Upper lobe of left lung (tissue), 6 donors: ENCODE results near the gene VAC14. TPM values are rescaled to one million over a fixed set of nuclear protein-coding genes. Genes with fewer than 3 reads are reported as not detected.

Experiments
- ATAC-seq, 2 donors: fragments of 200-7000 bp; cut with Tn5 transposase; one replicate each; pipeline ENCODE4 v1.9.1; 2022; ENCODE audit warnings: mild to moderate bottlenecking in 2 of 2, moderate library complexity in 2 of 2; ENCODE audit not compliant: low FRiP score in 2 of 2
- DNase-seq, 2 donors: peaks; one replicate each; pipeline ENCODE4 v3.0.0-alpha.2; 2019 to 2020
- H3K27ac ChIP-seq, 4 donors: fragments of 200-600 bp; sonication (generic); one replicate each; pipeline ENCODE4 v1.5.1; 2016 to 2019
- H3K27me3 ChIP-seq, 4 donors: fragments of 200-600 bp; sonication (generic); one replicate each; pipeline ENCODE4 v1.5.1; 2017 to 2019
- H3K36me3 ChIP-seq, 4 donors: fragments of 200-600 bp; sonication (generic); one replicate each; pipeline ENCODE4 v1.5.1; 2016 to 2019
- H3K4me1 ChIP-seq, 4 donors: fragments of 200-600 bp; sonication (generic); one replicate each; pipeline ENCODE4 v1.5.1; 2018 to 2019
- H3K4me3 ChIP-seq, 4 donors: fragments of 200-600 bp; sonication (generic); one replicate each; pipeline ENCODE4 v1.5.1; 2017 to 2019; ENCODE audit warnings: mild to moderate bottlenecking in 2 of 4, moderate library complexity in 1 of 4
- H3K9me3 ChIP-seq, 4 donors: fragments of 200-600 bp; sonication (generic); one replicate each; pipeline ENCODE4 v1.5.1; 2018 to 2019
- CTCF ChIP-seq, 6 experiments: fragments of 450-650 bp in 4 of 6; fragments of 200-600 bp in 2 of 6; sonication (generic) in 2 of 6; IDR thresholded peaks; one replicate each; pipeline ENCODE4 v1.5.1; 2016 to 2019; ENCODE audit warnings: antibody characterized with exemption in 6 of 6
- EP300 ChIP-seq, 4 donors: sonication (generic); formaldehyde crosslinking; IDR thresholded peaks; one replicate each; pipeline ENCODE4 v1.5.1; 2017; ENCODE audit warnings: antibody characterized with exemption in 4 of 4, control low read depth in 2 of 4
- POLR2A ChIP-seq, 4 donors: fragments of 450-650 bp; IDR thresholded peaks; one replicate each; pipeline ENCODE4 v1.5.1; 2016 to 2017; ENCODE audit warnings: antibody characterized with exemption in 4 of 4, mild to moderate bottlenecking in 2 of 4
- POLR2AphosphoS5 ChIP-seq, 2 donors: sonication (generic); formaldehyde crosslinking; IDR thresholded peaks; one replicate each; pipeline ENCODE4 v1.5.1; 2017; ENCODE audit warnings: antibody characterized with exemption in 2 of 2
- whole genome bisulfite sequencing, 2 donors: methylation state at CpG; one replicate each; pipeline ENCODE4 v1.1.5; 2017 to 2018; 5-methylcytosine and 5-hydroxymethylcytosine counted together
- total RNA-seq, 6 donors: library from RNA; depleted of rRNA in 4 of 6; stranded (reverse); fragments of >200 nt in 4 of 6; gene quantifications; one replicate each; pipeline versions ENCODE4 v1.1.0 to v1.2.1, GENCODE V29; 2016 to 2021
- donor health status: DM: no; HTN: no; CAD: no; lungs with moderate emphysema.
- donor health status: DM: no; HTN: yes; CAD: no; lungs with severe emphysema.

Gene VAC14
- total RNA-seq, 6 donors from 2014 or later = 39.6 to 145 (median 57.4) TPM

- ATAC-seq = no peak
- Histone ChIP-seq H3K4me3 (no peak overlapping the region), H3K27me3 (no peaks in the 10 kb centered on the region), H3K9me3 (no peaks in the 10 kb centered on the region), H3K4me1 (peaks cover 49 to 80% (median 60%) of the 10 kb centered on the region in 4 donors), H3K27ac (peak overlapping the region in 3 of 4 donors; percentile 40 to 86 (median 67)), H3K36me3 (peaks cover 0 to 11% (median 0%) of the 10 kb centered on the region in 4 donors)
- WGBS, 2 donors = 68 to 79% methylated on average over 13 to 14 of the region's 14 CpGs
- TF ChIP-seq CTCF (IDR thresholded peaks at IDR 0.05) (no peak), POLR2A (IDR thresholded peaks at IDR 0.05) (no peak), EP300 (IDR thresholded peaks at IDR 0.05) (no peak), POLR2AphosphoS5 (IDR thresholded peaks at IDR 0.05) (no peak)
- DNase-seq = peak in 1 of 2 donors; percentile 55
Measured at GRCh38 chr16:70711211-70712031, 89.5 kb downstream of the VAC14 start.

- 90 to 95% methylated on average over 21 to 27 of the region's 31 CpGs for WGBS, 2 donors
- H3K4me3 ChIP-seq = no peak overlapping the region
- H3K4me1 ChIP-seq = peaks cover 44 to 76% (median 56%) of the 10 kb centered on the region in 4 donors
- peaks cover 0 to 11% (median 0%) of the 10 kb centered on the region in 4 donors for H3K36me3 ChIP-seq
- H3K27me3 ChIP-seq = no peaks in the 10 kb centered on the region
- no peak for TF ChIP-seq POLR2A (IDR thresholded peaks at IDR 0.05)
- TF ChIP-seq EP300 (IDR thresholded peaks at IDR 0.05) = no peak
- no peak for TF ChIP-seq POLR2AphosphoS5 (IDR thresholded peaks at IDR 0.05)
- TF ChIP-seq CTCF (IDR thresholded peaks at IDR 0.05) = no peak
- no peaks in the 10 kb centered on the region for H3K9me3 ChIP-seq
- peak overlapping the region; percentile 52 to 86 (median 70) for H3K27ac ChIP-seq
- no peak for ATAC-seq
- no peak for DNase-seq
Measured at GRCh38 chr16:70710422-70711210, 90.3 kb downstream of the VAC14 start.

GRCh38 chr16:70709942-70710341, 91.0 kb downstream of the VAC14 start:
- Histone ChIP-seq H3K4me3 (no peak overlapping the region), H3K27ac (peak overlapping the region; percentile 52 to 86 (median 70)), H3K27me3 (no peaks in the 10 kb centered on the region), H3K4me1 (peaks cover 38 to 73% (median 50%) of the 10 kb centered on the region in 4 donors), H3K36me3 (peaks cover 0 to 11% (median 0%) of the 10 kb centered on the region in 4 donors), H3K9me3 (no peaks in the 10 kb centered on the region)
- WGBS, 2 donors = 46% methylated on average over 7 of the region's 7 CpGs; no CpG with 5 or more reads in 1 of the 2 donors
- TF ChIP-seq CTCF (IDR thresholded peaks at IDR 0.05) = peak in 1 of 6 experiments; percentile 11
- TF ChIP-seq POLR2AphosphoS5 (IDR thresholded peaks at IDR 0.05) = no peak
- no peak for TF ChIP-seq EP300 (IDR thresholded peaks at IDR 0.05)
- no peak for TF ChIP-seq POLR2A (IDR thresholded peaks at IDR 0.05)
- no peak for ATAC-seq
- DNase-seq = peak in 1 of 2 donors; percentile 68

GRCh38 chr16:70709457-70709856, 91.5 kb downstream of the VAC14 start:
- H3K4me3 ChIP-seq = no peak overlapping the region
- TF ChIP-seq POLR2AphosphoS5 (IDR thresholded peaks at IDR 0.05) = no peak
- TF ChIP-seq CTCF (IDR thresholded peaks at IDR 0.05) = no peak
- TF ChIP-seq EP300 (IDR thresholded peaks at IDR 0.05) = no peak
- TF ChIP-seq POLR2A (IDR thresholded peaks at IDR 0.05) = no peak
- DNase-seq (no peak), ATAC-seq (no peak)
- WGBS, 2 donors = 63 to 91% methylated on average over 4 to 5 of the region's 5 CpGs
- H3K4me1 ChIP-seq = peaks cover 33 to 73% (median 47%) of the 10 kb centered on the region in 4 donors
- H3K9me3 ChIP-seq = no peaks in the 10 kb centered on the region
- H3K27me3 ChIP-seq = no peaks in the 10 kb centered on the region
- peaks cover 0 to 11% (median 0%) of the 10 kb centered on the region in 4 donors for H3K36me3 ChIP-seq
- peak overlapping the region; percentile 52 to 86 (median 70) for H3K27ac ChIP-seq
